ENCODE results near the gene BAZ1B.
"Not testable (repeated sequence)": the region's sequence is repeated elsewhere in the genome, so short reads cannot be mapped to it uniquely, and the experiment has no call there.

BAZ1B gene

GRCh38 chr7:73448609-73449008 lies 73.5 kb downstream of the BAZ1B start:
- no peak for DNase-seq (ENCODE audit: low read depth, low spot score)

- no peak for DNase-seq (ENCODE audit: low read depth, low spot score)
Observed at GRCh38 chr7:73447121-73447733, 74.9 kb downstream of the BAZ1B start.

GRCh38 chr7:73446682-73447081 lies 75.4 kb downstream of the BAZ1B start:
- DNase-seq (ENCODE audit: low read depth, low spot score): no peak

- no peak for DNase-seq (ENCODE audit: low read depth, low spot score)
Observed at GRCh38 chr7:73443548-73444255, 78.4 kb downstream of the BAZ1B start.

- no peak for DNase-seq (ENCODE audit: low read depth, low spot score)
Observed at GRCh38 chr7:73442903-73443500, 79.1 kb downstream of the BAZ1B start.

GRCh38 chr7:73442222-73442902 lies 79.7 kb downstream of the BAZ1B start:
- no peak for DNase-seq (ENCODE audit: low read depth, low spot score)

- DNase-seq (ENCODE audit: low read depth, low spot score): no peak
Observed at GRCh38 chr7:73439410-73439704, 82.7 kb downstream of the BAZ1B start.

- no peak for DNase-seq (ENCODE audit: low read depth, low spot score)
Observed at GRCh38 chr7:73438547-73439409, 83.3 kb downstream of the BAZ1B start.

- no peak for DNase-seq (ENCODE audit: low read depth, low spot score)
Observed at GRCh38 chr7:73437621-73438416, 84.3 kb downstream of the BAZ1B start.

- no peak for DNase-seq (ENCODE audit: low read depth, low spot score)
Observed at GRCh38 chr7:73437091-73437490, 85.0 kb downstream of the BAZ1B start.

GRCh38 chr7:73436031-73436929 lies 85.8 kb downstream of the BAZ1B start:
- DNase-seq (ENCODE audit: low read depth, low spot score): no peak

GRCh38 chr7:73435471-73436009 lies 86.6 kb downstream of the BAZ1B start:
- no peak for DNase-seq (ENCODE audit: low read depth, low spot score)

GRCh38 chr7:73434701-73435069 lies 87.4 kb downstream of the BAZ1B start:
- DNase-seq (ENCODE audit: low read depth, low spot score): no peak

- no peak for DNase-seq (ENCODE audit: low read depth, low spot score)
Observed at GRCh38 chr7:73433924-73434700, 88.0 kb downstream of the BAZ1B start.

- DNase-seq (ENCODE audit: low read depth, low spot score): no peak
Observed at GRCh38 chr7:73432676-73433075, 89.4 kb downstream of the BAZ1B start.

- no peak for DNase-seq (ENCODE audit: low read depth, low spot score)
Observed at GRCh38 chr7:73431041-73431835, 90.9 kb downstream of the BAZ1B start.

- DNase-seq (ENCODE audit: low read depth, low spot score): not testable (repeated sequence)
Observed at GRCh38 chr7:73430540-73430939, 91.6 kb downstream of the BAZ1B start.

Data from brain pericyte (primary cell).